Activated CD8-positive, alpha-beta memory T cell treated with anti-CD3 and anti-CD28 coated beads for 1 hour (primary cell): ENCODE results near the gene PTPRN2.
"Not testable (repeated sequence)": the region's sequence is repeated elsewhere in the genome, so short reads cannot be mapped to it uniquely, and the experiment has no call there.

Source experiments
- DNase-seq, 2 donors: peaks; one replicate each; pipeline ENCODE4 v3.0.0-alpha.2; 2020; ENCODE audit warnings: low read depth in 1 of 2; ENCODE audit errors: extremely low read depth in 1 of 2

Gene PTPRN2

GRCh38 chr7:157955348-157955999 is 632.1 kb downstream of the PTPRN2 start:
- no peak for DNase-seq

GRCh38 chr7:157954901-157955300 is 632.7 kb downstream of the PTPRN2 start:
- no peak for DNase-seq

- no peak for DNase-seq
Observed at GRCh38 chr7:157952841-157953645, 634.6 kb downstream of the PTPRN2 start.

GRCh38 chr7:157952050-157952667 is 635.5 kb downstream of the PTPRN2 start:
- no peak for DNase-seq

GRCh38 chr7:157951300-157952049 is 636.1 kb downstream of the PTPRN2 start:
- no peak for DNase-seq

GRCh38 chr7:157949711-157950110 is 637.9 kb downstream of the PTPRN2 start:
- DNase-seq, result no peak

GRCh38 chr7:157947504-157947903 is 640.1 kb downstream of the PTPRN2 start:
- no peak for DNase-seq

- DNase-seq, result no peak
Observed at GRCh38 chr7:157946398-157947060, 641.1 kb downstream of the PTPRN2 start.

GRCh38 chr7:157945401-157945800 is 642.2 kb downstream of the PTPRN2 start:
- DNase-seq, result no peak

GRCh38 chr7:157944734-157945291 is 642.8 kb downstream of the PTPRN2 start:
- DNase-seq, result no peak

- no peak for DNase-seq
Observed at GRCh38 chr7:157944051-157944450, 643.6 kb downstream of the PTPRN2 start.

- no peak for DNase-seq
Observed at GRCh38 chr7:157943561-157943960, 644.1 kb downstream of the PTPRN2 start.

GRCh38 chr7:157941210-157941609 is 646.4 kb downstream of the PTPRN2 start:
- DNase-seq, result no peak

GRCh38 chr7:157940497-157940896 is 647.1 kb downstream of the PTPRN2 start:
- no peak for DNase-seq

GRCh38 chr7:157938211-157938610 is 649.4 kb downstream of the PTPRN2 start:
- no peak for DNase-seq

GRCh38 chr7:157937406-157937805 is 650.2 kb downstream of the PTPRN2 start:
- no peak for DNase-seq

- no peak for DNase-seq
Observed at GRCh38 chr7:157936976-157937375, 650.6 kb downstream of the PTPRN2 start.

- not testable (repeated sequence) for DNase-seq
Observed at GRCh38 chr7:157935721-157936120, 651.9 kb downstream of the PTPRN2 start.

- not testable (repeated sequence) for DNase-seq
Observed at GRCh38 chr7:157933219-157934155, 654.1 kb downstream of the PTPRN2 start.
